ENCODE results near the gene EFHD1. TPM values are rescaled to one million over a fixed set of nuclear protein-coding genes. Genes with fewer than 3 reads are reported as not detected.

EFHD1 gene
- total and polyA plus RNA-seq, 9 of the 15 experiments (the other 6 are each of a cell fraction or from before 2014, with no cell fraction given), result 0.66 to 9.1 (median 2.0) TPM

DNA sequence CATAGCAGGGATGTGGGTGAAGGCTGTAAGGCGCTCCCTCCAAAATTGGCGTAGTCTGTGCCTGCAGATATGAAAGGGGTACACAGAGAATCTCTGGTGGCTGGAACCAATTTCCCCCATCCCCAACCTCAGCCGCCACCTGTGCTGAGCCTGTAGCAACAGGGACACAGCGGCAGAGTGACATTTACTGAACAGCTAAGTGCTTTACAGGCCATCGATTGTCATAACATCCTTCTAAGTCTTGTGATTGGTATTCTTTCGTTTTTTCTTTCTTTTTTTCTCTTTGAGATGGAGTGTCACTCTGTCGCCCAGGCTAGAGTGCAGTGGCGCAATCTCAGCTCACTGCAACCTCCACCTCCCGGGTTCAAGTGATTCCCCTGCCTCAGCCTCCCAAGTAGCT, 12.2 kb upstream of the EFHD1 start:
- H2AFZ ChIP-seq (ENCODE audit: low read depth, low read length), result no peak overlapping the region
- H3K36me3 ChIP-seq (ENCODE audit: control insufficient read depth, insufficient read depth, low read length), result no peaks in the 10 kb centered on the region
- in situ Hi-C loops (cut with MboI) (loop anchor here (25.0 kb wide), 1 partner anchor 641 kb away; the partner anchor contains the start of gene ATG16L1), intact Hi-C loops (cut with micrococcal nuclease) (no loop called here)
- peaks cover 15 to 27% of the 10 kb centered on the region in 2 experiments; a peak in 3 of 5 replicates for H3K27me3 ChIP-seq (ENCODE audit: control insufficient read depth in 2 of 2, insufficient read depth in 2 of 2, low read length in 2 of 2)
- no peaks in the 10 kb centered on the region for H3K79me2 ChIP-seq (ENCODE audit: control insufficient read depth, insufficient read depth, low read length)
- H3K27ac ChIP-seq (ENCODE audit: extremely low read depth, low read depth, low read length), result no peak overlapping the region
- no peak overlapping the region for H3K9ac ChIP-seq (ENCODE audit: insufficient read depth in 1 of 2, low read depth in 2 of 2, low read length in 2 of 2)
- ChIA-PET CTCF (ENCODE audit: low intra/inter-chr PET ratio) (no interaction called here), POLR2A (no interaction called here)
- ATAC-seq (no peak), DNase-seq (ENCODE audit: extremely low read depth in 1 of 4, low spot score in 3 of 4) (no peak), FAIRE-seq (no peak)
- no TSS peak for BruUV-seq (replicated peaks)
- no peaks in the 10 kb centered on the region for H3K9me3 ChIP-seq (replicated peaks; ENCODE audit: control insufficient read depth, insufficient read depth, low read depth, low read length)
- no peak overlapping the region for H3K4me3 ChIP-seq
- no peaks in the 10 kb centered on the region for H4K20me1 ChIP-seq (replicated peaks; ENCODE audit: control insufficient read depth, insufficient read depth, low read length)
- no peak overlapping the region for H3K4me2 ChIP-seq (ENCODE audit: insufficient read depth, low read length)
- H3K4me1 ChIP-seq (replicated peaks in 1 of 2; ENCODE audit: control insufficient read depth in 2 of 2, insufficient read depth in 2 of 2, low read length in 2 of 2), result no peaks in the 10 kb centered on the region
- H3K9me1 ChIP-seq (ENCODE audit: control insufficient read depth, insufficient read depth, low read length), result no peaks in the 10 kb centered on the region
- WGBS (ENCODE audit: insufficient coverage, low coverage, missing lambda C conversion rate), result 16% methylated on average over 7 of the region's 9 CpGs
- TF ChIP-seq SRF (CRISPR knock-in tag; IDR thresholded peaks at IDR 0.05) (no peak), ZNF384 (IDR thresholded peaks at IDR 0.05; ENCODE audit: low read depth, low read length) (no peak), CEBPB (tag; IDR thresholded peaks at IDR 0.05) (no peak), BMI1 (IDR thresholded peaks at IDR 0.05; ENCODE audit: low read length) (no peak), RBM15 (IDR thresholded peaks at IDR 0.05; ENCODE audit: insufficient read depth, low read length) (no peak), STAT5B (CRISPR knock-in tag; IDR thresholded peaks at IDR 0.05) (no peak), ZKSCAN8 (CRISPR knock-in tag; IDR thresholded peaks at IDR 0.05) (no peak)
- TF ChIP-seq, protein P1, sequence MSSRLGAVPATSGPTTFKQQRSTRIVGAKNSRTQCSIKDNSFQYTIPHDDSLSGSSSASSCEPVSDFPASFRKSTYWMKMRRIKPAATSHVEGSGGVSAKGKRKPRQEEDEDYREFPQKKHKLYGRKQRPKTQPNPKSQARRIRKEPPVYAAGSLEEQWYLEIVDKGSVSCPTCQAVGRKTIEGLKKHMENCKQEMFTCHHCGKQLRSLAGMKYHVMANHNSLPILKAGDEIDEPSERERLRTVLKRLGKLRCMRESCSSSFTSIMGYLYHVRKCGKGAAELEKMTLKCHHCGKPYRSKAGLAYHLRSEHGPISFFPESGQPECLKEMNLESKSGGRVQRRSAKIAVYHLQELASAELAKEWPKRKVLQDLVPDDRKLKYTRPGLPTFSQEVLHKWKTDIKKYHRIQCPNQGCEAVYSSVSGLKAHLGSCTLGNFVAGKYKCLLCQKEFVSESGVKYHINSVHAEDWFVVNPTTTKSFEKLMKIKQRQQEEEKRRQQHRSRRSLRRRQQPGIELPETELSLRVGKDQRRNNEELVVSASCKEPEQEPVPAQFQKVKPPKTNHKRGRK (tag; IDR thresholded peaks at IDR 0.05), result no peak
- TF ChIP-seq, protein P2, sequence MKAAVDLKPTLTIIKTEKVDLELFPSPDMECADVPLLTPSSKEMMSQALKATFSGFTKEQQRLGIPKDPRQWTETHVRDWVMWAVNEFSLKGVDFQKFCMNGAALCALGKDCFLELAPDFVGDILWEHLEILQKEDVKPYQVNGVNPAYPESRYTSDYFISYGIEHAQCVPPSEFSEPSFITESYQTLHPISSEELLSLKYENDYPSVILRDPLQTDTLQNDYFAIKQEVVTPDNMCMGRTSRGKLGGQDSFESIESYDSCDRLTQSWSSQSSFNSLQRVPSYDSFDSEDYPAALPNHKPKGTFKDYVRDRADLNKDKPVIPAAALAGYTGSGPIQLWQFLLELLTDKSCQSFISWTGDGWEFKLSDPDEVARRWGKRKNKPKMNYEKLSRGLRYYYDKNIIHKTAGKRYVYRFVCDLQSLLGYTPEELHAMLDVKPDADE (conservative IDR thresholded peaks at IDR 0.05; ENCODE audit: control insufficient read depth, low read depth, low read length), result no peak
- TF ChIP-seq, protein P3, sequence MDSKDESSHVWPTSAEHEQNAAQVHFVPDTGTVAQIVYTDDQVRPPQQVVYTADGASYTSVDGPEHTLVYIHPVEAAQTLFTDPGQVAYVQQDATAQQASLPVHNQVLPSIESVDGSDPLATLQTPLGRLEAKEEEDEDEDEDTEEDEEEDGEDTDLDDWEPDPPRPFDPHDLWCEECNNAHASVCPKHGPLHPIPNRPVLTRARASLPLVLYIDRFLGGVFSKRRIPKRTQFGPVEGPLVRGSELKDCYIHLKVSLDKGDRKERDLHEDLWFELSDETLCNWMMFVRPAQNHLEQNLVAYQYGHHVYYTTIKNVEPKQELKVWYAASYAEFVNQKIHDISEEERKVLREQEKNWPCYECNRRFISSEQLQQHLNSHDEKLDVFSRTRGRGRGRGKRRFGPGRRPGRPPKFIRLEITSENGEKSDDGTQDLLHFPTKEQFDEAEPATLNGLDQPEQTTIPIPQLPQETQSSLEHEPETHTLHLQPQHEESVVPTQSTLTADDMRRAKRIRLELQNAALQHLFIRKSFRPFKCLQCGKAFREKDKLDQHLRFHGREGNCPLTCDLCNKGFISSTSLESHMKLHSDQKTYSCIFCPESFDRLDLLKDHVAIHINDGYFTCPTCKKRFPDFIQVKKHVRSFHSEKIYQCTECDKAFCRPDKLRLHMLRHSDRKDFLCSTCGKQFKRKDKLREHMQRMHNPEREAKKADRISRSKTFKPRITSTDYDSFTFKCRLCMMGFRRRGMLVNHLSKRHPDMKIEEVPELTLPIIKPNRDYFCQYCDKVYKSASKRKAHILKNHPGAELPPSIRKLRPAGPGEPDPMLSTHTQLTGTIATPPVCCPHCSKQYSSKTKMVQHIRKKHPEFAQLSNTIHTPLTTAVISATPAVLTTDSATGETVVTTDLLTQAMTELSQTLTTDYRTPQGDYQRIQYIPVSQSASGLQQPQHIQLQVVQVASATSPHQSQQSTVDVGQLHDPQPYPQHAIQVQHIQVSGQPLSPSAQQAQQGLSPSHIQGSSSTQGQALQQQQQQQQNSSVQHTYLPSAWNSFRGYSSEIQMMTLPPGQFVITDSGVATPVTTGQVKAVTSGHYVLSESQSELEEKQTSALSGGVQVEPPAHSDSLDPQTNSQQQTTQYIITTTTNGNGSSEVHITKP (IDR thresholded peaks at IDR 0.05; ENCODE audit: partially characterized antibody), result no peak

All from K562 (cell line).